Putamen (tissue), 1 donor: ENCODE results near the gene TRIOBP.

ENCODE experiments used
- DNase-seq: peaks from one replicate; pipeline ENCODE4 v3.0.0-alpha.2; 2016; ENCODE audit warnings: low spot score

Gene TRIOBP

GRCh38 chr22:37749831-37750595 is 53.2 kb downstream of the TRIOBP start:
- no peak for DNase-seq

- no peak for DNase-seq
These were observed 53.8 kb downstream of the TRIOBP start for GRCh38 chr22:37750596-37751162.

GRCh38 chr22:37751449-37752188 is 54.8 kb downstream of the TRIOBP start:
- no peak for DNase-seq

GRCh38 chr22:37752189-37753087 is 55.6 kb downstream of the TRIOBP start:
- no peak for DNase-seq

- no peak for DNase-seq
These were observed 56.9 kb downstream of the TRIOBP start for GRCh38 chr22:37753746-37754145.

GRCh38 chr22:37757663-37758062 is 60.8 kb downstream of the TRIOBP start:
- no peak for DNase-seq

GRCh38 chr22:37758694-37759093 is 61.8 kb downstream of the TRIOBP start:
- no peak for DNase-seq

GRCh38 chr22:37759281-37759680 is 62.4 kb downstream of the TRIOBP start:
- no peak for DNase-seq

GRCh38 chr22:37760152-37760551 is 63.3 kb downstream of the TRIOBP start:
- no peak for DNase-seq

GRCh38 chr22:37762389-37762836 is 65.6 kb downstream of the TRIOBP start:
- no peak for DNase-seq

GRCh38 chr22:37763012-37763411 is 66.2 kb downstream of the TRIOBP start:
- DNase-seq = no peak

GRCh38 chr22:37763652-37764051 is 66.8 kb downstream of the TRIOBP start:
- DNase-seq = no peak

- DNase-seq = no peak
These were observed 67.8 kb downstream of the TRIOBP start for GRCh38 chr22:37764622-37765021.

- DNase-seq = no peak
These were observed 68.7 kb downstream of the TRIOBP start for GRCh38 chr22:37765498-37765897.

- DNase-seq = no peak
These were observed 69.2 kb downstream of the TRIOBP start for GRCh38 chr22:37765953-37766576.

- DNase-seq = no peak
These were observed 71.4 kb downstream of the TRIOBP start for GRCh38 chr22:37768273-37768672.

GRCh38 chr22:37769056-37769455 is 72.2 kb downstream of the TRIOBP start:
- DNase-seq = no peak

- no peak for DNase-seq
These were observed 74.2 kb downstream of the TRIOBP start for GRCh38 chr22:37771081-37771480.

- no peak for DNase-seq
These were observed 75.0 kb downstream of the TRIOBP start for GRCh38 chr22:37771702-37772427.

GRCh38 chr22:37774728-37775127 is 77.9 kb downstream of the TRIOBP start:
- no peak for DNase-seq
